GM12891 (cell line): ENCODE measurements around the gene CASTOR1.

Source experiments
- DNase-seq: peaks from one replicate; pipeline ENCODE4 v3.0.0; 2011; ENCODE audit warnings: low spot score; ENCODE audit not compliant: insufficient read length
- FAIRE-seq: peaks from 2 replicates; lab custom pipeline; 2011; peaks lifted over from hg19 to GRCh38; lab: Jason Lieb, UNC
- PAX5 ChIP-seq: IDR thresholded peaks from 2 replicates; pipeline ENCODE4 v1.6.1; 2011; ENCODE audit warnings: low read length, moderate library complexity, mild to moderate bottlenecking; ENCODE audit not compliant: insufficient read depth, severe bottlenecking
- POLR2A ChIP-seq: IDR thresholded peaks from 2 replicates; pipeline ENCODE4 v1.6.1; 2011; ENCODE audit warnings: low read depth, low read length, control low read depth
- POLR2AphosphoS5 ChIP-seq: IDR thresholded peaks from 2 replicates; pipeline ENCODE4 v1.6.1; 2011; ENCODE audit warnings: low read depth, low read length, control low read depth
- POU2F2 ChIP-seq: IDR thresholded peaks from 2 replicates; pipeline ENCODE4 v1.6.1; 2011; ENCODE audit warnings: low read depth, mild to moderate bottlenecking, control low read depth, low read length, moderate library complexity
- SPI1 ChIP-seq: IDR thresholded peaks from 2 replicates; pipeline ENCODE4 v1.6.1; 2011; ENCODE audit warnings: low read depth, low read length, control low read depth
- TAF1 ChIP-seq: IDR thresholded peaks from 2 replicates; pipeline ENCODE4 v1.6.1; 2011; ENCODE audit warnings: low read depth, low read length, control low read depth

The CASTOR1 gene

DNA sequence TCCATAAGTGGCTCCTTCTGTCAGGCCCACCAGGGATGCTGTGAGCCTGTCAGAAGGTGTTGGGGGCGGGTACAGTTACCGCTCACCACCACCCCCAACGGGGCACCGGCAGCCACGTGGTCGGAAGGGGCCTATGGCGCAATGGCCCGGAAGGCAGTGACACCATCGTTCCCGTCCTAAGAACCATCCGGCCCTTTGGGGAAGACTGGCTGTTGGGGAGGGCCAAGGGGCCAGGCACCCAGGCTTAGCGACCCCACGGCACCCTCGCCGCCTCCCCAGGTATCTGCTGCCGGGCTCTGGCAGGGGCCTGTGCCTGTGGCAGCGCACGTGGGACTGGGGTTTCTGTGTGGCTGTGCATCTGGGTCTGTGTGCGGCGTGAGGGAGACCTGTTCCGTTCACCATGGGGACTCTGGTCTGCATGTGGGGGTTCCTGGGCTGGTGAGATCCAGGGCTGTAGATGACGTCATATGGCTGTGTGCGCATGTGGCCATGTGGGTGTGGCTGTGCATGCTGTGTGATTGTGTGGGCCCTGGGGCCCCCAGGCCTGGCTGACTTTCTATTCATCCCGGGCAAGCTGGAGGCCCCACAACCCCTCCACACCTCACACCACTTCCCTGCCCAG is 23.4 kb downstream of the CASTOR1 start:
- TF ChIP-seq TAF1 (no peak; the same call in none of the 2 replicates), POU2F2 (peak; percentile 70), SPI1 (no peak), POLR2AphosphoS5 (peak; percentile 79), PAX5 (no peak), POLR2A (0 out of 2 replicates have a peak, but pooled peaks have one; percentile 52)
- peak; percentile 86 for DNase-seq
- FAIRE-seq: peak; percentile 99

DNA sequence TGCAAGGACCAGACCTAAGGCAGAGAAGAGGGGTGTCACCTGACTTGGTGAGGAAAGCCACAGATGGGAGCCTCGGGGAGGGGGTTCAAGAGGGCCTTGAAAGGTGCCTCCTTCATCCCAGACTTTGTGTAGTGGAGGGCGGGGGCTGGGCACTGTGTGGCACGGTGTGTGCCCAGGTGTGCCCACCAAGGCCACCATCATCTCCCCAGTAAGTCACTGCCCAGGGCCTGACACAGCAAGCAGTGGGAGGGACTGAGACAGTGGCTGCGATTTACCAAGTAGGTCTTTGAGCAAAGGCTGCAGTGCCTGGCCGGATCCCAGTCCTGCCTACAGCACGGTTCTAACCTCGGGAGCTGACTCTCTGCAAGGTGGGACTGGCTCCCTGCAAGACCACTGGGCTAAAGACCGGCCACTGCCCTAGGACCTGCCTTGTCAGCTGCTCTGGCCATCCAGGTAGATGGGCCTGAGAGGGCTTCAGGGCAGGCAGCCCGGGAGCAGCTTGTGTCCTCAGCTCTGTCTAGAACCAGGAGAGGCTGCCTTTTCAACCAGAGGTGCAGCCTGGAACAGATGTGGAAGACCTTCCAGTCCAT is 24.1 kb downstream of the CASTOR1 start:
- DNase-seq (no peak), FAIRE-seq (no peak)
- TF ChIP-seq POLR2AphosphoS5 (no peak), POU2F2 (no peak), SPI1 (no peak), TAF1 (no peak), PAX5 (no peak), POLR2A (no peak)

DNA sequence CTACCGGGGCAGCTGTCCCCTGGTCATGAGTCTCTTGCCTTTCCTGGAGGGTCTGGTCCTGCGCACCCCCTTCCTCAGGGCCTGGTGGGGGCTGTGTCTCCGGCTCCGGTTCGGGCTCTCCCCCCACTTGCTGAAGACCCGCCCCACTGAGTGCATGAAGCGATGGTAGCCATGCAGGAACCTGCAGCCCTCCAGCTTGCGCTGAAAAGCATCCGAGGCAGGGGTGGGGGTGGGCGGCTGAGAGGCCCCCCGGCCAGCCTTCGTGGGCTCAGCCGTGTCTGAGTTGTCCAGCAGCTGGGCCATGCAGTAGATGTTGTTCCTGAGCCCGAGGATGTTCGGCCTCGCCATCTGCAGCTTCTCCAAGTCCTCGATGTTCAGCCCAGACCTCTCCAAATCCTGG is 25.4 kb downstream of the CASTOR1 start:
- no peak for DNase-seq
- FAIRE-seq: no peak
- TF ChIP-seq POLR2AphosphoS5: no peak
- TF ChIP-seq POU2F2: no peak
- no peak for TF ChIP-seq POLR2A
- TF ChIP-seq SPI1: no peak
- TF ChIP-seq TAF1: no peak
- TF ChIP-seq PAX5: no peak

DNA sequence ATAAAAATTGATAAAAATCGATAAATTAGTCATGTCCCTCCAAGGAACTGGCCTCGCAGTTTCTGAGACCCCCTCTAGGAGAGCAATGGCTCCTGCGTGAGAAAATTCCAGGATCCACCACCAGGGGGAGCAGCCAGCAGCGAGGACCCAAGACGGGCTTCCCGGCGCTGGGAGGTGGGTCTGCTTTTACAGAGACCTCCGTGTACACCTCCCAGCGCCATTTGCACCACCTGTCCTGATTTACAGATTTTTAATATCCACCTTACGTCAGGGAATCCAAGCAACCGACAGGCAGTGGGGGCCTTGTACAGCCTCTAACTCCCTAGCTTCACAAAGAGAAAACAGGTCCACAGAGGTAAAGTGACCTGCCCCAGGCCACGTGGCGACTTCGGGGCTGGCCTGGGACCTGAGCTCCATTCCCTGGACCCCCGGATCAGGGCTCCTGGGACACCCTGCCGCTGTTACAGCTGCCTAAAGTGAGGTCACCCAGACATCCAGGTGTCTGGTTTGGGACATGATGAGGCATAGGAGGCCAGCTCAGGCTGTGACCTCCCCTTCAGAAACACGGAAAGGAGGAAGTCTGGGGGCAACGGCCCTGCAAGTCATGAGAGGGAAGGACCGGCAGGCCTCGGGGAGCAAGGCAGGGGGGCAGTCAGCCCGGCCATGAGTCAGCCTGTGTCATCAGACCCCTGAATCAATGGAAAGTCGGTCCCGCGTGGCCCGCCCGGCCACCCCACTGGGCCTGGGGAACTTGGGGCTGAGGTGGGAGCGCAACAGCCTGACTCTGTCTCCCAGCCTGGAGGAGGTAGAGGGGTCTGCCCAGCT is 26.2 kb downstream of the CASTOR1 start:
- TF ChIP-seq SPI1: no peak
- no peak for TF ChIP-seq POLR2AphosphoS5
- no peak for TF ChIP-seq POLR2A
- no peak for TF ChIP-seq PAX5
- no peak for TF ChIP-seq POU2F2
- no peak for TF ChIP-seq TAF1
- FAIRE-seq (peak; percentile 89), DNase-seq (peak; percentile 70)

DNA sequence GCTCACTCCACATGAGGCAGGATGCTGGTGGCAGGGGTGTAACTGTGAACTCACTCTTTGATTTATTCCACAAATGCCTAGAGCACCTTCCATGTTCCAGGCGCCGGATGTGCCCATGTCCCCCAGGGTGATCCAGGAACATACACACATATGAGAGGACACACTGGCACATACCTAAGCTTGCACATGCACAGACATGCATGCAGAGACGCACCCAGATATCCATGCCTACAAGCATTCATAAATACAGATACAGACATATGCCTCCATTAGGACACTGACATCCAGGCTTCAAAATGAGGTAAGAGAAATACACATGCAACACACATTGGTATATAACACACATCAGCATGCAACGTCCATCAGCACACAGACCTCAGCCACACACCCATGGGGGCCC is 27.2 kb downstream of the CASTOR1 start:
- FAIRE-seq (peak; percentile 35), DNase-seq (no peak)
- TF ChIP-seq POLR2AphosphoS5 (no peak), POLR2A (no peak), SPI1 (no peak), PAX5 (no peak), POU2F2 (no peak), TAF1 (no peak)

DNA sequence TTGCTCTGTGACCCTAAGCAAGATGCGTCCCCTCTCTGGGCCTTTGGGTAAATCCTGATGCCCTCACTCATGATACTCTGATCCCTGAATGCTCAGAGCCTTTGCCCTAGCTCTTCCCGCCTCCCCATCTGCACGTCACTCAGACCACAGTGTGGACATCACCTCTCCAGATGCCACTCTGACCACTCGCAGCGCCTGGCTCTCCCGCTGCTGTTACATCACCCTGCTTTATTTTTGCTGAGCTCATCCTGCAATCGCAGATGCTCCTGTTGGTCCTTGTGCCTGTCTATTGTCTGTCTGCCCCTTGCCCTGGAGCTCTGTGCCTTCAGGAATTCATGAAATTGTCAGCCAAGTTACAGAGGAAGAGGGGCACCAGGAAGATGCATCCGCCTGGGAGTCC is 28.2 kb downstream of the CASTOR1 start:
- FAIRE-seq: no peak
- TF ChIP-seq POLR2A: no peak
- no peak for TF ChIP-seq POLR2AphosphoS5
- TF ChIP-seq SPI1: no peak
- TF ChIP-seq TAF1: no peak
- no peak for TF ChIP-seq POU2F2
- TF ChIP-seq PAX5: no peak
- DNase-seq: no peak

DNA sequence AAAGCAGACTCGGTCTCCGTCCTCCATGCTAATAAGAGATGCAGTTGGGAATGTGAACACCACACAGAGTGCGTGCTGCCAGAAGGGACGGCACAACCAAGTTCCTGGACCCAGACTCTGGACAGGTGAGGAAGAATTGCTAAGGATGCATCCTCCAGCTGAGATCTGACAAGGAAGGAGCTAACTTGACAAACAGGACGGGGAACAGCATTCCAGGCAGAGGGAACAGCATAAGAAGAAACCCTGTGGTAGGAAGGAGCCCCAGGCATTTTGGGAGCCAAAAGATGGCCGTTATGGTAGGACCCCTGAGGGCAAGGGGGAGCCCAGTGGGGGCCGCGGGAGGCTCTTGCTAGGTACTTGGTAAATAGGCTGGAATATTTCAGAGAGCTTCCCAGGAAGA is 28.6 kb downstream of the CASTOR1 start:
- no peak for FAIRE-seq
- DNase-seq: no peak
- TF ChIP-seq POLR2A (no peak), POLR2AphosphoS5 (no peak), SPI1 (no peak), PAX5 (no peak), POU2F2 (no peak), TAF1 (no peak)

DNA sequence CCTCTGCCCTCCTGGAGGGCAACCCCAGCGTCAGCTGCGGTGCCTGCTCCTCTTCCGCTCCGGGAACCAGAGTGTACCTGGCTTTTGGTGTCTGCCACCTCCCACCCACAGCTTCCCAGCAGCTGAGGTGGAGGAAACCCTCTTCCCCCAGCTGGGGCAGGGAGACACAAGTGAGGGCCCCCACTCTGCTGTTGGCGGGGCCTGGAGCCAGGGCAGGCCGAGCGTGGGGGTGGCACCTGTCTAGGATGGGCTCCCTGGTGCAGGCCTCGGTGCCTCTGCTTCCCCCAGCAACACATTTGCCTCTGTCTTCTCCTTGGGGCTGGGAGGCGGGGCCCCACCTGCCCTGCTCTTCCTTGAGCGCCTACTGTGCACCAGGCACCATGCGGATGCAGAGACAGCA is 29.0 kb downstream of the CASTOR1 start:
- DNase-seq (no peak), FAIRE-seq (no peak)
- TF ChIP-seq POLR2A (no peak), PAX5 (no peak), POU2F2 (no peak), POLR2AphosphoS5 (no peak), SPI1 (no peak), TAF1 (no peak)

DNA sequence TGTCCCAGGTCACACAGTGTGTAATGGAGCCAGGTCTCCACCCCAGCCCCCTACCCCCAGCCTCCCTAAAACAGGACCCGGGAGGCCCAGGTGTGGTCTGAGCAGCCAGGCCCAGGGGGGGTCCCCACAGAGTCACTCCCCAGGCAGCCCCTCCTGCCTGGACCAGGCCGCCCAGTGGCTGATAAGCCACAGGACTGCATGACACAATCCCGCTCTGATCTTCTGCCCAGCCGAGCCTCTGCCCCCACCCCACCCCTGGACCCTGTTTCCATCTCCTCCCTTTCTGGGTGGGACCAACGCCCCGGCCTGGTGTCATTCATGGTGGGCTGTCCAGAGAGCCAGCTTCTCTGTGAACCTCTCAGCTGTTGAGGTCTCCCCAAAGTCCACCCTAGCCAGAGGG is 35.0 kb downstream of the CASTOR1 start:
- DNase-seq: no peak
- FAIRE-seq: no peak
- no peak for TF ChIP-seq POLR2AphosphoS5
